NCI-H2107 treated with DMSO at 0.1 percent for 48 hours (cell line): ENCODE measurements around the gene DHX8.

ENCODE experiments used
- DNase-seq: peaks from one replicate; lab custom pipeline; 2025; ENCODE audit not compliant: unreplicated experiment; lab: John Stamatoyannopoulos, UW

DHX8 gene

DNA sequence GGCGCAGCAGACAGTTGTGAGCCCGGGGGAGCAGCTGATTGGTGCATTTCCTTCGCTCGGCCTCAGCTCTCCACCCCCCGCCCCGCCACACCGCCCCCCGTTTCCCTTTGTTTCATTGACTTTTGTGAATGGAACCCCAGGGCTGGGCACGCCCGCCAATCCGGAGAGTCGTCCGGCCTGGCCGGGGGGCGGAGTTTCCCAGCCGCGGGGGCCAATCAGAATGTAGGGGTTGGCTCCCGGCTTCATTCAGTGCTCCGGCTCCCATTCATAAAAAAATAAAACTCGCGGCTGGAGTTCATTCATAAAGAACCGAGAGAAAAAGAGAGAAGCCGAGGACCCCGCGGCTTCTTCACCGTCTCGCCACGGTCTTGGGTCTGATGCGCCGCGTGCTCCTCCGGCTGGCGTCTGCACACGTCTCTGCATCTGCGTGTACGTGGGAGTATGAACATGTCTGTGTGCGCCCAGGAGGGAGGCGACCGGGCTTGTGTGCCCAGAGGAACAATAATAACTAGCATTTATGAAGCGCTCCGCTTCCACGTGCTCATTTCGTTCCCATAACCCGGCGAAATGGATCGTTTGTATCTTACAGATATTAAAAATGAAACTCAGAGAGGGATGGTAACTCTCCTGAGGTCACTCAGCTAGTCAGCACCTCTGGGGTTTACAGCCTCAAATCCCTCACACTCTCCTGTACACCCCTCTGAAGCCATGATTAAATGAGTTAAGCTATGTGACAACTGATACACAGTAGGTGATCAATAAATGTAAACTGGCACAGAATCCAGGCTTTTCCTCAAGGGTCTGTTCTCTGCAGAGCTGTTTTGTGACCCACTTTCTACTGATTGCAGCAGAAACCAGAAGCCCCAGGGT lies 62.8 kb downstream of the DHX8 start, which contains the start of gene ETV4:
TSS of gene ETV4 (minus strand) at position 22 of the 870 bp plus-strand sequence. CDS start 723 bp downstream, outside the sequence.
- DNase-seq, result peak; percentile 37

- no peak for DNase-seq
Measured at GRCh38 chr17:43547189-43547550, 63.4 kb downstream of the DHX8 start.

DNA sequence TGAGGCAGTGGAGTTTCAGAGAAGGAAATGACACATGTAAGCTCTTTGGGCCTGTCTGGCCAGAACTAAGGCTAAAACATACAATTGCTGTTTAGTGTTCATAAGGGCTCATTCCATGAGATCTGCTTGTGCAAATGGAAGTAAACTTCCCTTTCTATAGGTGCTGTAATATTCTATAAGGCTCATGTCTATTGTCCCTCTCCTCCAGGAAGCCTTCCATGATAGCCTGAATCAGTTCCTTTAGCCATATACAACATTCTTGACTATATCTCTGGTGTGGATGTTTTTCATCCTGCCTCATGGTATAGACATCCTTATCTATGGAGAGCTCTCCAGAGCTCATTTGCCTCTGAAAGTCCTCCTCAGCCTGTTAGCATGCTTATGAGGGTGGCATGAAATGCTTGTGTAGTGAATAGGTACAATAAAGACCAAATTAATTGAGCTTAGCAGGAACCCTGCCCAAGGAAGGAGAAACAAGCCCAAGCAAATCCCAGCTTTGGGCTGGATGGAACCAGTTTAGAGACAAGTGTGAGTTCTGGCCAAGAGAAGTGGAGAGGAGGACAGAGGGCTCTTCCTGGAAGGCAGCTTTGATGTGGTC lies 64.0 kb downstream of the DHX8 start:
- DNase-seq, result no peak

DNA sequence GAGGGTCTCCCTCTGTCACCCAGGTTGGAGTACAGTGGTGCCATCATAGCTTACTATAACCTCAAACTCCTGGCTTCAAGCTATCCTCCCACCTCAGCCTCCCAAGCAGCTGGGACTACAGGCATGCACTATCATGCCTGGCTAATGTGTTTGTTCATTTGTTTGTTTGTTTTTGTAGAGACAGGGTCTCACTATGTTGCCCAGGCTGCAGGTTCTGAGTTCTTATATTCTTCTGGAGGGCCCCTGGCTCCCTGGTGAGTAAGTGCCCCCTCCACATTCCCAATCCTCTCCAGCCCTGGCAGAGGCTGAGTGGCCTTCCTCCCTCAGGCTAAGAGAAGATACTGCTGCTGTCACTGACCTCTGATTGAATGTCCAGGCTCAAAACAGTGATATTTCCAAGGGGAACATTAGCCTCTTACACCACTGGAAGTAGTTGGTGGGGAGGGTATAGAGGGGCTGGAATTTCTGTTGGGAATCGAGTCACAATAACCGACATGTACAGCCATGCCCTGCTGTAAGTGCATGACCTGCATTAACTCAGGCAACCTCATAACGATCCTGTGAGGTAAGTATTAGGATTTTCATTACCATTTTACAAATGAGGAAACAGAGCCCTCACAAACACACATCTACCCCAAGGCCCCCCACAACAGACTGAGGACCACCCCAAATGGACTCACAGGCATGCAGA lies 65.1 kb downstream of the DHX8 start:
- no peak for DNase-seq

GRCh38 chr17:43549496-43549895 lies 65.7 kb downstream of the DHX8 start:
- DNase-seq, result no peak

DNA sequence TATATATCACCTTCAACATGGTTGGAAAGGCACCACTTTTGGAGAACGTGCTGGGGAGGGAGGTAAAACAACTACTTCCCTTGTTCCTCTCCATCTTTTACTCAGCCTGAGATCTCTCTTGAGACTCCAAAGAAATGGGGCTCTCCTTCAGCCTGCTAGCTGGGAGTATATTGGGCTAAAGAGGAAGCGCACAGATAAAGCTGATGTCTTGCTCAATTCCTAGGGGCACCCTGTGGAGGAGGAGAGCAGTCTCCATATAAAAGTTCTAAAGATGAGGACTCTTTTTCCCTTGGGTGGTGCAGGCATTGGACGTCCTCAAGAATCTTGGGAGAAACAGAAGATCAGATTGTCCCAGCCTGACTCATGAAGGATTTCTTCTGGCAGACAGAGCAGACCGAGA lies 67.0 kb downstream of the DHX8 start:
- DNase-seq, result no peak

DNA sequence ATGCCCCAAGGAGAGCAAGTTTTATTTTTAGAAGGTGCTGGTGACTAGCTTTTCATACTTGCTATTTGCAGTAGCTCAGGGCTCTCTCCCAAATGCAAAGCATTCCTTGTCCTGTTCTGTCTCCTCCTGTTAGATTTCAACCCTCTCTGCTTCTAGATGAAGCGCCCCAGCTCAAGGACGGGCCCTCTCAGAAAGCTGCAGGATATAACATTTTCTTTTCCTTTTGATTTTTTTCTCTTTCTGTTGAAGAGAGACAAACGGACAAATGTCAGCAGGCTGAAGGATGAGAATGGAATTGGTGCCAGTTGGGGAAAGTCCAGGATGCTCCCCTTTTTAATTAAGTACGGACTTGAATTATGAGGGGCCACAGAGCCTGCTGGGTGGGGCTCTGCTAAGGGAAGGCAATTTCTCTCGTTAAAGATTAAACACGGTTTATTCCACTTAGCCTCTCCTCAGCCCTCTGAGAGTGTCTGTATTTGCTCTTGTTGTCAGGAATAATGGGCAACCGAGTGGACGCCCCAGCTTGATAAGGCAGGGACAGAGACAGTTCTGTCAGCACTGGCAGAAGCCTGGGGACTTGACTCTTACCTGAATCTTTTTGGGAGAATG lies 68.6 kb downstream of the DHX8 start:
- DNase-seq, result no peak

- DNase-seq, result no peak
Measured at GRCh38 chr17:43553573-43553972, 69.8 kb downstream of the DHX8 start.

- DNase-seq, result no peak
Measured at GRCh38 chr17:43554857-43555256, 71.1 kb downstream of the DHX8 start.

DNA sequence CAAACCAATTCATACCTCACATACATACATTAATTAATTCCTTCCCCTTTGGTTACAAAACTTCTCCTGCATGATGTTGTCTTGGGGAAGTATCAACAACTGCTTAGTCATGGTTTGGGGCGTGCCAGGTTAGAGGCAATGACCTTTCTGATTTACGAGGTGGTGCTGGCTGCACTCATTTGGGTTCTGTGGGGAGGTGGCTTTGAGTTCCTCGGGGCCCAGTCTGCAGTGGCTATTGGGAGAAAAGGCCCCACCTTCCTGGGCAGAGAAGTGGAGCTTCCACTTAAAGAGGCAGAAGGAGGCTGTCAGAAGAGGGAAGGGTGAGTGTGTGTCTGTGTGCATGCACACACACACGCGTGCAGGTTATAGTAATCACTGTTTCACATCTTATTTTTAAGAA lies 72.5 kb downstream of the DHX8 start:
- DNase-seq, result no peak

DNA sequence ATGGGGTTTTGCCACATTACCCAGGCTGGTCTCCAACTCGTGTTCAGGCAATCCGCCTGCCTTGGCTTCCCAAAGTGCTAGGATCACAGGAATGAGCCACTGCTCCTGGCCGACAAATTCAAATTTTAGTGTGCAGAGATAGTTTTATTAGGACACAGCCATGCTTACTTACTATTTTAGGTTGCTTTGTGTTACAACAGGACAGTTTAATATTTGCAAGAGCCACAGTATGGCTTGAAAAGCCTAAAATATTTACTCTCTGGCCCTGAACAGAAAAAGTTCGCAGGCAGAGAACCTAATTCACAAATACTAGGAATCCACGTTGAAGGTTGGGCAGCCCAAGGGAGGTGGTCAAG lies 75.0 kb downstream of the DHX8 start:
- DNase-seq, result no peak

- no peak for DNase-seq
Measured at GRCh38 chr17:43559161-43559816, 75.5 kb downstream of the DHX8 start.

DNA sequence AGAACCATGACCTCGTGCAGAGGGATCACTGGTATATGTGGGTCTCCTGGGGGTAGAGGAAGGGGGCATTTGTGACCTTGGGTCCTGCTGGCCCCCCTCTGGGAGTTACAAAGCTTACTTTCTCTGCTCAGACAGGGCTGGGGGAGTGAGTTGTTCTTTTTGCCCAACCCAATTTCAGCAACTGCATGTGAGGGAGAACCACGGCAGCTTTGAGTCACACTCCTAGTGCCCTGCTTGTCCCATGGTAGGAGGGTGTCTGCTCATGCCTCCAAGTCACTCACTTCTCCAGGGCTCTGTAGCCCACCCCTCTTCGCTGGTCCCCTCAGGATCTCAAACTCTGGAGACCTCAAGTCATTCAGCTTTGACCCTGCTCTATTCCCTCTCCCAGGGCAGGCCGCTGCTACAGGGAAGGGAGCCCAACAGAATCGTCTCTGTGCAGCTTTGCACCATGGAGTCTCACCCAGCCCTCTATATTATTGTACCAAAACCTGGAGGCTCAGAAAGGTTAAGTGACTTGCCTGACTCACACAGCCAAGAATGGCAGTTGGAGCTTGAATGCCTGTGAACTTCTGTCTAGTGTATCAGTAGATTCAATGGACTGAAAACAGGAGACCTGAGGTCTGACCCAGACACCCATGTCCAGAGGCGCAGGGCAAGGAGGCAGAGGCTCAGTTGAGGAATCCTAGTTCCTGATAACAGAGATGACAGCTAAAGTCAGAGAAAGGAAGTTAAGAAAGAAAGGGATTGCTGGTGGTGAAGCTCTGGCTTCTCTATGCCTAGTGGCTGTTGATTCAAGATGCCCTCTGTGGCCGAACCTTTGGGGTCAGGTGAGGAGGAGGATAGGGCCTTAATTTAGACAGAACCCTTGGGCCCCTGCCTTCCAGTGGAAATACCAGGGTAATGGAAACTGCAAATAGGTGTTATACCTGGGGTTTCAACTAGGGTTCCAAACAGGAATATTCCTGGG lies 77.0 kb downstream of the DHX8 start:
- DNase-seq, result no peak

DNA sequence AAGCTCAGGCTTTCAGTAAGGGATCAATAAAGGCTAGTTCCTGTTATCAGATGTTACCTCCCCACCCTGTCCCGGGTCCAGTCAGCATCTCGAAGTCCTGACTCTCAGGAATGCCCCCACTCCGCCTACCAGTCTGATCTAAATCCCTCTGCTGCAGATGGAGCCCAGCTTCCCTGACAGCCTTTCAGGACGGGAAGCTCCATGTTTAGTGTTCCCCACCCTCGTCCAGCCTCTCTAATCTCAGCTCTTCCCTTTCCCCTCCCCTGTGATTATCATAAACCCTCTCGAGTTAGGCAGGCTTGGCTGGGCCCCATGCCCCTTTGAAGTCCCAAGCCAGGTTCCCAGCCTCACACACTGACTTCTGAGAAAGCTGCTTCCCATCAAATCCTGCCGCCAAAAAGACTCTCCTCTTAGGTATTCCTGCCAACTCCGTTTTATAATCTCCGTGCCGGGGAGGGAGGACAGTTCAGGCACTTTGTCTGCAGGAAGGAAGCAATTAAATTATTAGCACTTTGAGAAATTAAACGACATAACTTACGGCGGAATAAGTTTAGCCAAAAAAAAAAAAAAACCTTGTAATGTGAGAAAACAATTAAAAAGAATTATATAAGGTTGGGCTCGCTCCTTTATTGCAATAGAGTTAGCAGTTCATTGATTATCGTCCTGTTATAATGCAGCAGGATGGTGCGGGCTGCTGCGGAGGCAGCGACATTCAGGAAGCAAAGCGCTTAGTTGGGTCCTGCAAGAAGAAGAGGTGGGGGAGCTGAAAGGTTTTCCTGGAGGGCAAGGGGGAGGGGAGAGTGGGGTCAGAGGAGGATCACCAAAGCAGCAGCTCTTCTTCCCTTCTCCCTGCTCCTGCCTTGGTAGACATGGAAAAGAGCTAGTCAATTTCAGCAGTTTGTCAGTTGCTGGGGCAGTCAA lies 79.2 kb downstream of the DHX8 start:
- no peak for DNase-seq

GRCh38 chr17:43563600-43564594 lies 80.1 kb downstream of the DHX8 start:
- DNase-seq, result no peak

GRCh38 chr17:43568506-43569082 lies 84.8 kb downstream of the DHX8 start:
- DNase-seq, result no peak

DNA sequence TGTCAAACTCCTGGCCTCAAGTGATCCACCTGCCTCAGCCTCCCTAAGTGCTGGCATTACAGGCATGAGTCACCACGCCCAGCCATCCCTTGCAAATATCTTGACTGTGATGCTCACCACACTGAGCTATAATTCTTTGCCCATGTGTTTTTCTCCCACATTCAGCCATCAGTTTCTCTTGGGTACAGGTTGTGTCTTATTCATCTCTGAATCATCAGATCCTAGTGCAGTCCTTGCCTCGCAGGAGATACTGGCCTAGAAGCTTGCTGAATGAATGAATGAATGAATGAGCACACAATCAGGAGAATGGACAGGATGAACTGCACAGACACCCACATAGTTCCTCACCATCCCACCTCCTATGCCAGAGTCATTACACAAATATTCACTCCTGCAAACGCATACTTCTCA lies 86.7 kb downstream of the DHX8 start:
- no peak for DNase-seq
